SK-N-MC (cell line): ENCODE data around the gene ZNF358.

Experiments
- DNase-seq: peaks from one replicate; pipeline ENCODE4 v3.0.0-alpha.2; 2011; ENCODE audit warnings: low read depth, low spot score
- H3K27ac ChIP-seq: fragments of 200-600 bp; sonication (generic); 2 replicates; pipeline ENCODE4 v1.5.1; 2016; ENCODE audit warnings: mixed run types
- H3K36me3 ChIP-seq: fragments of 200-600 bp; sonication (generic); 2 replicates; pipeline ENCODE4 v1.6.1; 2017; ENCODE audit warnings: antibody characterized with exemption, low read length, mixed read lengths; ENCODE audit not compliant: insufficient read depth
- H3K4me3 ChIP-seq: fragments of 200-600 bp; sonication (generic); 2 replicates; pipeline ENCODE4 v1.5.1; 2016
- H3K9ac ChIP-seq: fragments of 200-600 bp; sonication (generic); 2 replicates; pipeline ENCODE4 v1.8.0; 2017; ENCODE audit warnings: mixed run types, mixed read lengths; ENCODE audit not compliant: insufficient read length
- H3K9me3 ChIP-seq: fragments of 200-600 bp; sonication (generic); 2 replicates; pipeline ENCODE4 v1.6.1; 2017; ENCODE audit warnings: low read depth, mild to moderate bottlenecking, antibody characterized with exemption, low read length, moderate library complexity, mixed read lengths
- EZH2 ChIP-seq: fragments of 200-600 bp; sonication (generic); IDR thresholded peaks from one replicate; pipeline ENCODE4 v1.6.1; 2017; ENCODE audit warnings: antibody characterized with exemption
- FOXP2 ChIP-seq: optimal IDR thresholded peaks from 2 replicates; pipeline ENCODE3; 2011; ENCODE audit warnings: mild to moderate bottlenecking, moderate library complexity; ENCODE audit not compliant: insufficient read depth; ENCODE audit errors: extremely low read length, control extremely low read depth
- POLR2AphosphoS5 ChIP-seq: IDR thresholded peaks from 2 replicates; pipeline ENCODE4 v1.6.1; 2012; ENCODE audit warnings: mild to moderate bottlenecking, low read depth, low read length, borderline replicate concordance

ZNF358 gene

GRCh38 chr19:7476241-7476640 lies 39.7 kb upstream of the ZNF358 start:
- Histone ChIP-seq H3K27ac (no peak overlapping the region), H3K9me3 (no peaks in the 10 kb centered on the region), H3K9ac (no peak overlapping the region), H3K4me3 (no peak overlapping the region), H3K36me3 (no peaks in the 10 kb centered on the region)
- TF ChIP-seq POLR2AphosphoS5 (no peak), FOXP2 (no peak), EZH2 (no peak)
- no peak for DNase-seq

- no peak overlapping the region for H3K4me3 ChIP-seq
- no peak overlapping the region for H3K9ac ChIP-seq
- TF ChIP-seq EZH2 = no peak
- no peak for TF ChIP-seq FOXP2
- no peak for TF ChIP-seq POLR2AphosphoS5
- no peak overlapping the region for H3K27ac ChIP-seq
- no peaks in the 10 kb centered on the region for H3K36me3 ChIP-seq
- H3K9me3 ChIP-seq = no peaks in the 10 kb centered on the region
- DNase-seq = no peak
Measured at GRCh38 chr19:7476777-7477494, 39.0 kb upstream of the ZNF358 start.

- DNase-seq = no peak
- no peak overlapping the region for H3K27ac ChIP-seq
- TF ChIP-seq POLR2AphosphoS5 = no peak
- no peak for TF ChIP-seq FOXP2
- TF ChIP-seq EZH2 = no peak
- no peaks in the 10 kb centered on the region for H3K36me3 ChIP-seq
- H3K4me3 ChIP-seq = no peak overlapping the region
- H3K9me3 ChIP-seq = no peaks in the 10 kb centered on the region
- H3K9ac ChIP-seq = no peak overlapping the region
Measured at GRCh38 chr19:7477758-7478157, 38.1 kb upstream of the ZNF358 start.

GRCh38 chr19:7478173-7478842 lies 37.6 kb upstream of the ZNF358 start:
- Histone ChIP-seq H3K9me3 (no peaks in the 10 kb centered on the region), H3K27ac (no peak overlapping the region), H3K9ac (no peak overlapping the region), H3K4me3 (no peak overlapping the region), H3K36me3 (no peaks in the 10 kb centered on the region)
- TF ChIP-seq FOXP2 (no peak), POLR2AphosphoS5 (no peak), EZH2 (no peak)
- no peak for DNase-seq

- DNase-seq = no peak
- H3K9ac ChIP-seq = no peak overlapping the region
Measured at GRCh38 chr19:7478843-7479227, 37.1 kb upstream of the ZNF358 start.

GRCh38 chr19:7480222-7480969 lies 35.5 kb upstream of the ZNF358 start:
- Histone ChIP-seq H3K9me3 (no peaks in the 10 kb centered on the region), H3K9ac (no peak overlapping the region), H3K36me3 (no peaks in the 10 kb centered on the region), H3K4me3 (no peak overlapping the region), H3K27ac (no peak overlapping the region)
- no peak for DNase-seq
- TF ChIP-seq POLR2AphosphoS5 = no peak
- TF ChIP-seq EZH2 = no peak
- TF ChIP-seq FOXP2 = no peak

More at GRCh38 chr19:7478843-7479227, 37.1 kb upstream of the ZNF358 start:
- TF ChIP-seq POLR2AphosphoS5 (no peak), FOXP2 (no peak), EZH2 (no peak)
- no peak overlapping the region for H3K4me3 ChIP-seq
- H3K27ac ChIP-seq = no peak overlapping the region
- no peaks in the 10 kb centered on the region for H3K9me3 ChIP-seq
- H3K36me3 ChIP-seq = no peaks in the 10 kb centered on the region

- no peak for TF ChIP-seq FOXP2
- TF ChIP-seq POLR2AphosphoS5 = no peak
- TF ChIP-seq EZH2 = no peak
Measured at GRCh38 chr19:7480970-7481255, 35.0 kb upstream of the ZNF358 start.

More at GRCh38 chr19:7480970-7481255, 35.0 kb upstream of the ZNF358 start:
- H3K9me3 ChIP-seq = no peaks in the 10 kb centered on the region
- H3K9ac ChIP-seq = no peak overlapping the region
- H3K27ac ChIP-seq = no peak overlapping the region
- no peaks in the 10 kb centered on the region for H3K36me3 ChIP-seq
- H3K4me3 ChIP-seq = no peak overlapping the region
- no peak for DNase-seq
